ENCODE data around the gene BLCAP. TPM values are rescaled to one million over a fixed set of nuclear protein-coding genes. Genes with fewer than 3 reads are reported as not detected.

BLCAP gene
- total RNA-seq, 2 donors from 2014 or later, result 24.1 to 44.8 TPM

DNA sequence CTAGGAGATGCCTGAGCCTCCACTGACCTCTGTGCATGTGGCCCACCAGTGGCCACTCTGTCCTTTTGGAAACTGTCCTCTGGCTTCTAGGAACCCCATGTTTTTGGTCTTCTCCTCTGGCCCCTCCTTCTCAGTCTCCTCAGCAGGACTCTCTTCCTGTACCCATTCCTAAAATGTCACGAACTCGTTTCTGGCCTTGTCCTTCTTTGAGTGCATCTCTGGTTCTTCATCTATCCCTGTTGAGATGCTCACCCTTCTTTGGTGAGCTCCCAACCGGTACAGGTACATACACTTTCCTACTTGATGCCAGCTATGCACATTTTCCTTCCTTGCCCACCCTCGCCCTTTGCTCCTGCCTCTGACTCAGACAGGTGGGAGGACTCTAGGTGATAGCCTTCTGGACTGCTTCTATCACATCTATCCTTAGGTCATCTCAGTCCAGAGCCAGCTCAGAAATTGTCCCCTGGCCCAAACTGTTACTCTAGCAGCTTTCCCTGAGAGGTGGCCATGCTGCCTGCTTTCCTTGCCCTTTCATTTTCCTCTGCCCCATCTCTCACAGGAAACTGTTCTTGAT lies 21.4 kb downstream of the BLCAP start:
- TF ChIP-seq, protein P1, sequence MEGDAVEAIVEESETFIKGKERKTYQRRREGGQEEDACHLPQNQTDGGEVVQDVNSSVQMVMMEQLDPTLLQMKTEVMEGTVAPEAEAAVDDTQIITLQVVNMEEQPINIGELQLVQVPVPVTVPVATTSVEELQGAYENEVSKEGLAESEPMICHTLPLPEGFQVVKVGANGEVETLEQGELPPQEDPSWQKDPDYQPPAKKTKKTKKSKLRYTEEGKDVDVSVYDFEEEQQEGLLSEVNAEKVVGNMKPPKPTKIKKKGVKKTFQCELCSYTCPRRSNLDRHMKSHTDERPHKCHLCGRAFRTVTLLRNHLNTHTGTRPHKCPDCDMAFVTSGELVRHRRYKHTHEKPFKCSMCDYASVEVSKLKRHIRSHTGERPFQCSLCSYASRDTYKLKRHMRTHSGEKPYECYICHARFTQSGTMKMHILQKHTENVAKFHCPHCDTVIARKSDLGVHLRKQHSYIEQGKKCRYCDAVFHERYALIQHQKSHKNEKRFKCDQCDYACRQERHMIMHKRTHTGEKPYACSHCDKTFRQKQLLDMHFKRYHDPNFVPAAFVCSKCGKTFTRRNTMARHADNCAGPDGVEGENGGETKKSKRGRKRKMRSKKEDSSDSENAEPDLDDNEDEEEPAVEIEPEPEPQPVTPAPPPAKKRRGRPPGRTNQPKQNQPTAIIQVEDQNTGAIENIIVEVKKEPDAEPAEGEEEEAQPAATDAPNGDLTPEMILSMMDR (IDR thresholded peaks at IDR 0.05), result no peak
- TF ChIP-seq POLR2A (IDR thresholded peaks at IDR 0.05), result no peak
- intact Hi-C loops (cut with DNase I), result no loop called here
- Histone ChIP-seq H3K4me3 (no peak overlapping the region), H3K4me1 (no peaks in the 10 kb centered on the region), H3K27me3 (no peaks in the 10 kb centered on the region), H3K36me3 (replicated peaks in 1 of 2; ENCODE audit: insufficient read depth in 1 of 2, low read depth in 2 of 2) (no peaks in the 10 kb centered on the region), H3K9me3 (no peaks in the 10 kb centered on the region), H3K27ac (no peak overlapping the region)
- 78 to 79% methylated on average over 4 of the region's 4 CpGs for WGBS, 2 donors
- no peak for ATAC-seq
- no peak for DNase-seq

DNA sequence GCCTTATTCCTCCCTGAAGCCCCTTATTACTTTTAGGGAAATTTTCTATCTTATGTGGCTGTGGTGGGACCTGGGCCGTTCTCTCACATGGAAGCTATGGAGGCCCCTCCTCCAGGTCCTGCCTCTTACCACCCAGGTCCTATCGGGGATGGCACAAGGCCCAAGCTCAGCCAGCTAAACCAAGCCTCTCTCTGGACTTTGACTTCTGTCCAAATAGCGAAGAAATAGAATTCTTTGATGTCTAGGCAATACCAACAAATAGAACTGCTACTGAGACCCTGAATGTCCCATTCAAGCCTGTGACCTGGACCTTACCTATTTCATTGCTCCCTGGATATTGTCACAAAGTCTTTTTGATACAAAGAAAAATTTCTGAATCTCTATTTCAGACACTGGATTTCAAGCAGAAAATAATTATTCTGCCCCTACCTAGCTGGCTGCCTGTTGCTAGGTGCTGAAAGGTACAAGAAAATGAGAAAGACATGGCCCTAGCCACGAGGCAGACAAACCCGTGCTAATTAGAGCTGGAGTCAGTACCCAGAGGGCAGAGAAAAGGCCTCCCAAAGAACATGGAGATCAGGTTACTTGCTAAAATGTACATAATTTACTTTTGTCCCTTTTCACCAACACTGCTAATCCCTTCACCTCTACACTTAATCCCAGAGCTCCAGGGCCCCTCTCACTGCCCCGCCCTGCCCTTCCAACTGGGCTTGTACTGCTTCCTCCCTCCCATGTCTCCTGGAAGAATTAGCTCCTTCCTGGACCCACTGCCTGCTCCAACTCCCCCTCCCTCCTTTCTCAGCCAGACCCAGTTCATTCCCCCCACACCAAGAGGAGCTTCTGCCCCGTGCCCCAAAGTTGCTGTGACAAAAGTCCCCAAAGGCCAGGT lies 22.2 kb downstream of the BLCAP start:
- Histone ChIP-seq H3K9me3 (no peaks in the 10 kb centered on the region), H3K27me3 (no peaks in the 10 kb centered on the region), H3K36me3 (replicated peaks in 1 of 2; ENCODE audit: insufficient read depth in 1 of 2, low read depth in 2 of 2) (no peaks in the 10 kb centered on the region), H3K4me3 (no peak overlapping the region), H3K4me1 (no peaks in the 10 kb centered on the region), H3K27ac (no peak overlapping the region)
- DNase-seq (peak in 1 of 4 donors; percentile 28), ATAC-seq (no peak)
- WGBS, 2 donors, result 69 to 74% methylated on average over 7 of the region's 7 CpGs
- TF ChIP-seq, protein P1 (IDR thresholded peaks at IDR 0.05), result no peak
- TF ChIP-seq POLR2A (IDR thresholded peaks at IDR 0.05), result no peak
- intact Hi-C loops (cut with DNase I), result no loop called here

DNA sequence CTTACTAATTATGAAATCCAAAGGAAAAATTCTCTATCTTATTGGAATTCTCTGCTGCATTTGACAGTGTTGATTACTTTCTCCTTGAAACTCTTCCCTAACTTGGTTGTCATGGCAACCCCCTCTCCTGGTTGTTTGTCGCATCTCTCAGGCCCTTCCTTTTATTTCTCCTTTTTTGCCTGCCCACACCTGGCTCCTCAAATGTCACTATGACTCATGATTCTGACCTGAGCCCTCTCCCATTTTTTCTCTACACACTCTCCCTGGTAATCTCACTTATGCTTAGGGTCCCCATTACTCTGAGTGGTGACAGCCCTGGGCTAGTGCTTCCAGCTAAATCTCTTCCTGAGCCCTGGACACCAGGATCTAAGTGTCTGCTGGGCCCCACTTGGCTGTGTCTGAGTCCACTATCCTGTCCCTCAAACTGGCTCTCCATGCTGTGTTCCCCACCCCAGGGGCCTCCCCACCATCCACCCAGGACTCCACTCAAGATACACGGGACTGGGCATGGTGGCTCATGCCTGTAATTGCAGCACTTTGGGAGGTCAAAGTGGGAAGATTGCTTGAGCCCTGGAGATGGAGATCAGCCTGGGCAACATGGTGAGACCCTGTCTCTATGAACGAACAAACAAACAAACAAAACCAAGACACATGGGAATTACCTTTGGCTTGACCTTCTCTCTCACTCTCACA lies 23.1 kb downstream of the BLCAP start:
- no peak for TF ChIP-seq POLR2A (IDR thresholded peaks at IDR 0.05)
- TF ChIP-seq, protein P1 (IDR thresholded peaks at IDR 0.05), result no peak
- 67 to 75% methylated on average over 3 of the region's 3 CpGs for WGBS, 2 donors
- no peaks in the 10 kb centered on the region for H3K4me1 ChIP-seq
- no peak overlapping the region for H3K27ac ChIP-seq
- no peaks in the 10 kb centered on the region for H3K36me3 ChIP-seq (replicated peaks in 1 of 2; ENCODE audit: insufficient read depth in 1 of 2, low read depth in 2 of 2)
- intact Hi-C loops (cut with DNase I), result no loop called here
- no peak for DNase-seq
- no peaks in the 10 kb centered on the region for H3K27me3 ChIP-seq
- no peak overlapping the region for H3K4me3 ChIP-seq
- no peaks in the 10 kb centered on the region for H3K9me3 ChIP-seq
- no peak for ATAC-seq

DNA sequence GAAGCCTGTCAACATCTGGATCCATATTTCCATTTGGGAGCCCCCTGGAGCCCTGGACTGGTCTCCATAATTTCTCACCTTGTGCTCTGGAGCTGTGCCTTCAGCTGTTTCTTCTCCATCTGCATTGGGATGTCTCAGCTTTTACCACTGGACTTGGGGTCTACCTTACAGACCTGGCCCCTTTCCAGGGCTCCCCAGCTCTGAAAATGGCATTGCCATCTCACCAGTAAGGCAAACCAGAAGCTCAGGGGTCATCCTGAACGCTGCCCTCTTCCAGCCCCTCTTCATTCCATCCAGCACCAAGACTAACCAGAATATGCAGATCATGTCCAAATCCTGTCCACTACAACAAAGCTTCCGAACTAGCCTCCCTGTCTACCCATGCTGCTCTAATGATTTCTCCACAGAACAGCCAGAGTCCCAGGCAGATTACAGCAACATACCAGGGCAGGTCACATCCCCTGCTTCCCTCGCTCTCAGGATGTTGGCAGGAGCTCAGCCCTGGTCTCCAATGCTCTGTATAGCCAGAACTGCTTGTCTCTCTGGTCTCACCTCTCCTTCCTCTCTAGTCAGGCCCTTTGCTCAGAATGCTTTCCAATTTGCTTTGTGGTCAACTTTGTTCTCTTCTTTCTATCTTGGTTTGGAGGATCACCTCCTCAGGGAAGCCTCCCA lies 24.3 kb downstream of the BLCAP start:
- TF ChIP-seq POLR2A (IDR thresholded peaks at IDR 0.05), result no peak
- TF ChIP-seq, protein P1 (IDR thresholded peaks at IDR 0.05), result no peak
- Histone ChIP-seq H3K27ac (no peak overlapping the region), H3K9me3 (no peaks in the 10 kb centered on the region), H3K36me3 (replicated peaks in 1 of 2; ENCODE audit: insufficient read depth in 1 of 2, low read depth in 2 of 2) (no peaks in the 10 kb centered on the region), H3K4me1 (no peaks in the 10 kb centered on the region), H3K4me3 (no peak overlapping the region), H3K27me3 (no peaks in the 10 kb centered on the region)
- ATAC-seq (no peak), DNase-seq (no peak)
- WGBS, 2 donors, result 79 to 87% methylated on average over 3 of the region's 3 CpGs
- intact Hi-C loops (cut with DNase I), result no loop called here
